Tibial artery (tissue), 4 donors: ENCODE measurements around the gene LRPAP1.
A peak's percentile ranks its signal among the peaks of the same experiment; 100 is the strongest.

Source experiments
- DNase-seq, 2 donors: peaks; one replicate each; pipeline ENCODE4 v3.0.0-alpha.2; 2019
- H3K27ac ChIP-seq, 2 donors: fragments of 200-600 bp; sonication (generic) in 1 of 2; 1 replicate in 1 of 2; 2 replicates in 1 of 2; pipeline ENCODE4 v1.5.1; 2018 to 2019; ENCODE audit warnings: mild to moderate bottlenecking in 1 of 2
- H3K27me3 ChIP-seq, 2 donors: fragments of 200-600 bp; sonication (generic) in 1 of 2; one replicate each; pipeline versions ENCODE4 v1.5.1 to v1.6.0; 2016 to 2019
- H3K36me3 ChIP-seq, 3 donors: fragments of 200-600 bp; sonication (generic) in 2 of 3; one replicate each; pipeline ENCODE4 v1.5.1; 2016 to 2019; ENCODE audit warnings: mild to moderate bottlenecking in 2 of 3
- H3K4me1 ChIP-seq, 4 donors: fragments of 200-600 bp; sonication (generic) in 2 of 4; 1 replicate in 3 of 4; 2 replicates in 1 of 4; pipeline ENCODE4 v1.5.1; 2016 to 2019
- H3K4me3 ChIP-seq, 2 donors: fragments of 200-600 bp; sonication (generic) in 1 of 2; 1 replicate in 1 of 2; 2 replicates in 1 of 2; pipeline ENCODE4 v1.5.1; 2018 to 2019; ENCODE audit warnings: mild to moderate bottlenecking in 2 of 2
- H3K9me3 ChIP-seq, 3 donors: fragments of 200-600 bp; sonication (generic) in 1 of 3; one replicate each; pipeline ENCODE4 v1.5.1; 2016 to 2019
- intact Hi-C: fragments of 100-400 bp; cut with DNase I; formaldehyde crosslinking; loops from one replicate; pipeline ENCODE4 v1.15.0; 2023; ENCODE audit warnings: low total_unique reads
- TF ChIP-seq, protein P1 (sequence below), 2 experiments: fragments of 200-600 bp in 1 of 2; fragments of 450-650 bp in 1 of 2; IDR thresholded peaks; one replicate each; pipeline ENCODE4 v1.5.1; 2017 to 2019; ENCODE audit warnings: antibody characterized with exemption in 2 of 2, mild to moderate bottlenecking in 1 of 2, moderate library complexity in 1 of 2

The LRPAP1 gene

GRCh38 chr4:3527914-3528876, 4.0 kb downstream of the LRPAP1 start:
- Histone ChIP-seq H3K27ac (no peak overlapping the region), H3K36me3 (peaks cover 15 to 63% (median 27%) of the 10 kb centered on the region in 3 donors), H3K9me3 (no peaks in the 10 kb centered on the region), H3K4me1 (peaks cover 0 to 29% (median 25%) of the 10 kb centered on the region in 4 donors), H3K4me3 (no peak overlapping the region), H3K27me3 (no peaks in the 10 kb centered on the region)
- intact Hi-C loops = no loop called here
- peak in 1 of 2 donors; percentile 62 for DNase-seq
- TF ChIP-seq, protein P1, sequence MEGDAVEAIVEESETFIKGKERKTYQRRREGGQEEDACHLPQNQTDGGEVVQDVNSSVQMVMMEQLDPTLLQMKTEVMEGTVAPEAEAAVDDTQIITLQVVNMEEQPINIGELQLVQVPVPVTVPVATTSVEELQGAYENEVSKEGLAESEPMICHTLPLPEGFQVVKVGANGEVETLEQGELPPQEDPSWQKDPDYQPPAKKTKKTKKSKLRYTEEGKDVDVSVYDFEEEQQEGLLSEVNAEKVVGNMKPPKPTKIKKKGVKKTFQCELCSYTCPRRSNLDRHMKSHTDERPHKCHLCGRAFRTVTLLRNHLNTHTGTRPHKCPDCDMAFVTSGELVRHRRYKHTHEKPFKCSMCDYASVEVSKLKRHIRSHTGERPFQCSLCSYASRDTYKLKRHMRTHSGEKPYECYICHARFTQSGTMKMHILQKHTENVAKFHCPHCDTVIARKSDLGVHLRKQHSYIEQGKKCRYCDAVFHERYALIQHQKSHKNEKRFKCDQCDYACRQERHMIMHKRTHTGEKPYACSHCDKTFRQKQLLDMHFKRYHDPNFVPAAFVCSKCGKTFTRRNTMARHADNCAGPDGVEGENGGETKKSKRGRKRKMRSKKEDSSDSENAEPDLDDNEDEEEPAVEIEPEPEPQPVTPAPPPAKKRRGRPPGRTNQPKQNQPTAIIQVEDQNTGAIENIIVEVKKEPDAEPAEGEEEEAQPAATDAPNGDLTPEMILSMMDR (IDR thresholded peaks at IDR 0.05) = no peak

- TF ChIP-seq, protein P1 (IDR thresholded peaks at IDR 0.05) = no peak
- Histone ChIP-seq H3K27ac (no peak overlapping the region), H3K9me3 (no peaks in the 10 kb centered on the region), H3K27me3 (no peaks in the 10 kb centered on the region), H3K36me3 (peaks cover 24 to 72% (median 36%) of the 10 kb centered on the region in 3 donors), H3K4me1 (peaks cover 0 to 21% (median 19%) of the 10 kb centered on the region in 4 donors), H3K4me3 (no peak overlapping the region)
- intact Hi-C loops = no loop called here
- peak in 1 of 2 donors; percentile 59 for DNase-seq
Measured at GRCh38 chr4:3527101-3527913, 4.9 kb downstream of the LRPAP1 start.

DNA sequence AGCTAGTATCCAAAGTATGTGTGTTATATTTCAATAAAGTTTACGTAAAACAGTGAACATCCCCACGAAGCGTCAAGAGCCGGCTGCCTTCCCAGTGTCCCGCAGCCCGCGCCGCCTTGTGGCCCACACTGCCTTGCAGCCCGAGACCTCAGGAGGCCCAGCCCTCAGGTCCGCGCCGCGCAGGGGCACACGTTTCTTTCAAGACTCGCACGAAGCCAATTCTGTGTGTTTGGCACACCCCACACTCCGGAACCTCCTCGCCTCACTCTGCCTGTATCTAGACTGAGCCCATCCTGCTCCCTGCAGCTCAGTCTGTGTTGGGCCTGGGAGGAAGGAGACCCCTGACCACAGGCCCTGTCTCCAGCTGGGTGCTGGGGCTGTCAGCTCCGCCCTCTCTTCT, 5.8 kb downstream of the LRPAP1 start:
- H3K9me3 ChIP-seq = no peaks in the 10 kb centered on the region
- H3K4me1 ChIP-seq = peaks cover 0 to 20% (median 16%) of the 10 kb centered on the region in 4 donors
- intact Hi-C loops = no loop called here
- peaks cover 28 to 79% (median 44%) of the 10 kb centered on the region in 3 donors for H3K36me3 ChIP-seq
- H3K27ac ChIP-seq = no peak overlapping the region
- H3K4me3 ChIP-seq = no peak overlapping the region
- TF ChIP-seq, protein P1 (IDR thresholded peaks at IDR 0.05) = no peak
- no peaks in the 10 kb centered on the region for H3K27me3 ChIP-seq
- DNase-seq = peak in 1 of 2 donors; percentile 48

DNA sequence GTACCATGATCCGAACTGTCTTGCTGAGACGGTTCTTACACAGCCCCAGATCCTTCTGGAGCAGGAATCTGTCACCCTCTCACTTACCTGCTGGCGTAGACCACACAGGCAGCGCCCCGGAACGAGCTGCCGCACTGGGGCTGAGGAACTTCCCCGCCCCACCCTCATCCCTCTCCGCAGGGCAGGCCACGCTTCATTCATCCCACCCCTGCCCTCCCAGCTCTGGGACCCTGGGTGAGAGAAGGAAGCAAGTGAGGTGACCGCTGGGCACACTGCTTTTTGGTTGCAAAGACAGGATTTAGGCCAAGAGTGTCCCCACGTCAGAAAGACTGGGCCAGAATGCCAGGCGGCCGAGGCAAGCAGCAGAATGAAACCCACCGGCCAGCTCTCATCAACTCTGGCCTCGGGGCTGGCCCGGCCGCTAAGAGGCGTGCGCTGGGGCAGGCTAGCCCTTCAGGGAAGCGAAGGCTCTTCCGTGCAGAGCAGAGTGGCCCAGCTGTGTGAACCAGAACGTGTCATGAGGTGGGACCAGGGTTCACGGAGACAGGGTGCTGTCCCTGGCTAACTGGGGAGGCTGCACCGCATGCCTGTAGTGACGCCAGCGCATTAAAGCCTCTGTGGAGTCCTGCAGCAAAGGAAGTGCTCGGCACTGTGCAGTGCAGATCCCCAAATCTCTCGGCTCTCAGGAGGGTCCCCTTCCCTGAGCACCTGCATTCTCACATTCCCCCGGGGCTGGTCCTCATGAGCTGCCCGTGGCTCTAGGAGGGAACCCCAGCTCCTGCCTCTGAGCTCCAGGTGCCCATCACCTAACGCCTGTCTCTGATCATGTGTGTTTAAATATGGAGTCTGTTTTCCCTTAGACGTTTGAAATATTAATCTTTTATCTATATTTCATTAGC, 6.4 kb downstream of the LRPAP1 start:
- DNase-seq = peak in 1 of 2 donors; percentile 45
- H3K4me1 ChIP-seq = peaks cover 0 to 13% (median 9%) of the 10 kb centered on the region in 4 donors
- intact Hi-C loops = no loop called here
- no peak overlapping the region for H3K4me3 ChIP-seq
- H3K27me3 ChIP-seq = no peaks in the 10 kb centered on the region
- no peak overlapping the region for H3K27ac ChIP-seq
- H3K36me3 ChIP-seq = peaks cover 32 to 86% (median 51%) of the 10 kb centered on the region in 3 donors
- TF ChIP-seq, protein P1 (IDR thresholded peaks at IDR 0.05) = no peak
- no peaks in the 10 kb centered on the region for H3K9me3 ChIP-seq

GRCh38 chr4:3524920-3525319, 7.3 kb downstream of the LRPAP1 start:
- intact Hi-C loops = no loop called here
- H3K9me3 ChIP-seq = no peaks in the 10 kb centered on the region
- peaks cover 36 to 94% (median 59%) of the 10 kb centered on the region in 3 donors for H3K36me3 ChIP-seq
- no peaks in the 10 kb centered on the region for H3K27me3 ChIP-seq
- peaks cover 0 to 5% (median under 1%) of the 10 kb centered on the region in 4 donors for H3K4me1 ChIP-seq
- peak in 1 of 2 donors; percentile 53 for DNase-seq
- H3K4me3 ChIP-seq = no peak overlapping the region
- no peak overlapping the region for H3K27ac ChIP-seq
- TF ChIP-seq, protein P1 (IDR thresholded peaks at IDR 0.05) = no peak
